Dendritic cell treated with granulocyte-macrophage colony-stimulating factor and Interleukin-4, amounts not matched to agents 40 ng/mL and 50 ng/mL, for 4 days (primary cell): ENCODE data around the gene ZIC5.

Experiments used
- H3K27ac Mint-ChIP-seq: one replicate; pipeline ENCODE4 v1.8.0; 2022; ENCODE audit warnings: mild to moderate bottlenecking, mixed read lengths
- H3K27me3 Mint-ChIP-seq: one replicate; pipeline ENCODE4 v1.8.0; 2022; ENCODE audit warnings: mild to moderate bottlenecking, mixed read lengths
- H3K36me3 Mint-ChIP-seq: one replicate; pipeline ENCODE4 v1.8.0; 2022; ENCODE audit warnings: low read depth, mixed read lengths
- H3K4me1 Mint-ChIP-seq: one replicate; pipeline ENCODE4 v1.8.0; 2022; ENCODE audit warnings: low read depth, mixed read lengths
- H3K4me3 Mint-ChIP-seq: one replicate; pipeline ENCODE4 v1.8.0; 2022; ENCODE audit warnings: mild to moderate bottlenecking, moderate library complexity, mixed read lengths
- H3K9me3 Mint-ChIP-seq: one replicate; pipeline ENCODE4 v1.8.0; 2022; ENCODE audit warnings: mixed read lengths
- intact Hi-C: fragments of 100-400 bp; cut with micrococcal nuclease; formaldehyde crosslinking; loops from one replicate; pipeline ENCODE4 v1.15.0; 2022

Gene ZIC5

GRCh38 chr13:99991013-99991827 lies 19.7 kb upstream of the ZIC5 start:
- peaks cover 43% of the 10 kb centered on the region for H3K4me1 Mint-ChIP-seq
- H3K4me3 Mint-ChIP-seq = no peak overlapping the region
- peaks cover 96% of the 10 kb centered on the region for H3K27me3 Mint-ChIP-seq
- H3K27ac Mint-ChIP-seq = no peak overlapping the region
- no peaks in the 10 kb centered on the region for H3K9me3 Mint-ChIP-seq
- H3K36me3 Mint-ChIP-seq = no peaks in the 10 kb centered on the region
- intact Hi-C loops = no loop called here

GRCh38 chr13:99990126-99990977 lies 18.8 kb upstream of the ZIC5 start:
- H3K27me3 Mint-ChIP-seq = peaks cover 94% of the 10 kb centered on the region
- peaks cover 43% of the 10 kb centered on the region for H3K4me1 Mint-ChIP-seq
- H3K9me3 Mint-ChIP-seq = no peaks in the 10 kb centered on the region
- peak overlapping the region; percentile 37 for H3K4me3 Mint-ChIP-seq
- intact Hi-C loops = no loop called here
- H3K27ac Mint-ChIP-seq = no peak overlapping the region
- no peaks in the 10 kb centered on the region for H3K36me3 Mint-ChIP-seq

GRCh38 chr13:99989276-99990125 lies 17.9 kb upstream of the ZIC5 start:
- Mint-ChIP-seq H3K4me3 (no peak overlapping the region), H3K4me1 (peaks cover 43% of the 10 kb centered on the region), H3K36me3 (no peaks in the 10 kb centered on the region), H3K9me3 (no peaks in the 10 kb centered on the region), H3K27ac (no peak overlapping the region), H3K27me3 (peaks cover 90% of the 10 kb centered on the region)
- intact Hi-C loops = no loop called here

GRCh38 chr13:99988529-99989275 lies 17.1 kb upstream of the ZIC5 start:
- H3K27me3 Mint-ChIP-seq = peaks cover 91% of the 10 kb centered on the region
- intact Hi-C loops = no loop called here
- H3K27ac Mint-ChIP-seq = no peak overlapping the region
- no peaks in the 10 kb centered on the region for H3K36me3 Mint-ChIP-seq
- peaks cover 43% of the 10 kb centered on the region for H3K4me1 Mint-ChIP-seq
- H3K9me3 Mint-ChIP-seq = no peaks in the 10 kb centered on the region
- H3K4me3 Mint-ChIP-seq = no peak overlapping the region

- intact Hi-C loops = no loop called here
- Mint-ChIP-seq H3K36me3 (no peaks in the 10 kb centered on the region), H3K4me1 (peaks cover 36% of the 10 kb centered on the region), H3K4me3 (no peak overlapping the region), H3K9me3 (no peaks in the 10 kb centered on the region), H3K27me3 (peaks cover 92% of the 10 kb centered on the region), H3K27ac (no peak overlapping the region)
Observed at GRCh38 chr13:99987154-99988019, 15.8 kb upstream of the ZIC5 start.

GRCh38 chr13:99986741-99987140 lies 15.2 kb upstream of the ZIC5 start:
- H3K27me3 Mint-ChIP-seq = peaks cover 87% of the 10 kb centered on the region
- H3K36me3 Mint-ChIP-seq = no peaks in the 10 kb centered on the region
- peaks cover 30% of the 10 kb centered on the region for H3K4me1 Mint-ChIP-seq
- H3K27ac Mint-ChIP-seq = no peak overlapping the region
- intact Hi-C loops = no loop called here
- H3K9me3 Mint-ChIP-seq = no peaks in the 10 kb centered on the region
- H3K4me3 Mint-ChIP-seq = no peak overlapping the region

GRCh38 chr13:99985886-99986527 lies 14.4 kb upstream of the ZIC5 start:
- Mint-ChIP-seq H3K4me3 (no peak overlapping the region), H3K36me3 (no peaks in the 10 kb centered on the region), H3K27ac (no peak overlapping the region), H3K27me3 (peaks cover 83% of the 10 kb centered on the region), H3K9me3 (no peaks in the 10 kb centered on the region), H3K4me1 (peaks cover 26% of the 10 kb centered on the region)
- intact Hi-C loops = no loop called here

GRCh38 chr13:99985241-99985874 lies 13.8 kb upstream of the ZIC5 start:
- peaks cover 19% of the 10 kb centered on the region for H3K4me1 Mint-ChIP-seq
- no peaks in the 10 kb centered on the region for H3K36me3 Mint-ChIP-seq
- intact Hi-C loops = no loop called here
- no peaks in the 10 kb centered on the region for H3K9me3 Mint-ChIP-seq
- H3K27ac Mint-ChIP-seq = no peak overlapping the region
- H3K27me3 Mint-ChIP-seq = peaks cover 79% of the 10 kb centered on the region
- no peak overlapping the region for H3K4me3 Mint-ChIP-seq

GRCh38 chr13:99984461-99985240 lies 13.1 kb upstream of the ZIC5 start:
- peaks cover 12% of the 10 kb centered on the region for H3K4me1 Mint-ChIP-seq
- no peak overlapping the region for H3K27ac Mint-ChIP-seq
- intact Hi-C loops = no loop called here
- no peak overlapping the region for H3K4me3 Mint-ChIP-seq
- no peaks in the 10 kb centered on the region for H3K36me3 Mint-ChIP-seq
- peaks cover 78% of the 10 kb centered on the region for H3K27me3 Mint-ChIP-seq
- H3K9me3 Mint-ChIP-seq = no peaks in the 10 kb centered on the region

GRCh38 chr13:99983499-99984401 lies 12.2 kb upstream of the ZIC5 start:
- intact Hi-C loops = no loop called here
- H3K9me3 Mint-ChIP-seq = no peaks in the 10 kb centered on the region
- H3K27me3 Mint-ChIP-seq = peaks cover 77% of the 10 kb centered on the region
- H3K27ac Mint-ChIP-seq = no peak overlapping the region
- no peak overlapping the region for H3K4me3 Mint-ChIP-seq
- H3K36me3 Mint-ChIP-seq = no peaks in the 10 kb centered on the region
- peaks cover 6% of the 10 kb centered on the region for H3K4me1 Mint-ChIP-seq
